Endometrium (tissue), 2 donors: ENCODE data around the gene MS4A4A.

Experiments
- FAIRE-seq: peaks from 2 replicates; lab custom pipeline; 2012; peaks lifted over from hg19 to GRCh38; lab: Jason Lieb, UNC
- donor health status: control.
- donor health status: control.

The MS4A4A gene

DNA sequence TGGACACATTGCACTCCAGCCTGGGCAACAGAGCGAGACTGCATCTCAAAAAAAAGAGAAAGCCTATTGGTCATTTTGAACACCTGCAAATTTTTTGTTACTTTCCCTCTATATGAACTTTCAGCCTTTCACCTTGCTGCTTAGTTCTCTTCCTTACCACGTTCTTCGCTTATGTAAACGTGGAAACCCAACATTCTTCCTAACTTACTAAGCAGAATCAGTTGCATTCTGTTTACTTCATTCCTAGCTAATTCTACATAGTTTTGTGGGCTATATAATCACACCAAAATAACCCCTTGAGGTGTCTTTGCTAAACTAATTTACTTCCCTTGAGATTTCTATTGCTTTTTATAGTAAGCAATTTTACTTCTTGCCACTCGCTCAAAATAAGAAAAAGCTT, 23.2 kb downstream of the MS4A4A start:
- FAIRE-seq, result no peak

DNA sequence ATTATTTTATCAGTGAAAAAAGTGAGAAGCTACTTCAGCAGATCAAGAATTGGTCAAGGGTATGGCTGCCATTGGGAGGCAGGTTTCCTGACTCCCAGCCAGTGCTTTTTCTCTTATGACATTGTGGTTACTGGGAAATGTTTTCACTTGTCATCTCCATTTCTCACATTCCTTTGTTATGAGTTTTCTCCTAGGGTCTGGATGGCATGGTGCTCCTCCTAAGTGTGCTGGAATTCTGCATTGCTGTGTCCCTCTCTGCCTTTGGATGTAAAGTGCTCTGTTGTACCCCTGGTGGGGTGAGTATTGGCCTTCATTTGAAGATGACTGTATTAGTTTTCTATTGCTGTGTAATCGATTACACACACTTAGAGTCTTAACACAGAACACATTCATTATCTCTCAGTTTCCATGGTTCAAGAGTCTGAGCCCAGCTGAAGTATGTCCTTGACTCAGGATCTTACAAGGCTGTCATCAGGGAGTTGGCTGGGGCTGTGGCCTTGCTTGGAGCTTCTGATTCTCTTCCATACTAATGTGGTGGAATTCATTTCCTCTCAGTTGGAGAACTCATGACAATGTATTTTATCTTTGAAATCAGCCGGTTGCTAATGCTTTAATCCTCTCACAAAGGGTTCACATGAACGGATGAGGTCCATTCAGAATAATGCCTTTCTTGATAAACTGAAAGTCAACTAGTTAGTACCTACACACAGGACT, 25.6 kb downstream of the MS4A4A start:
- no peak for FAIRE-seq

DNA sequence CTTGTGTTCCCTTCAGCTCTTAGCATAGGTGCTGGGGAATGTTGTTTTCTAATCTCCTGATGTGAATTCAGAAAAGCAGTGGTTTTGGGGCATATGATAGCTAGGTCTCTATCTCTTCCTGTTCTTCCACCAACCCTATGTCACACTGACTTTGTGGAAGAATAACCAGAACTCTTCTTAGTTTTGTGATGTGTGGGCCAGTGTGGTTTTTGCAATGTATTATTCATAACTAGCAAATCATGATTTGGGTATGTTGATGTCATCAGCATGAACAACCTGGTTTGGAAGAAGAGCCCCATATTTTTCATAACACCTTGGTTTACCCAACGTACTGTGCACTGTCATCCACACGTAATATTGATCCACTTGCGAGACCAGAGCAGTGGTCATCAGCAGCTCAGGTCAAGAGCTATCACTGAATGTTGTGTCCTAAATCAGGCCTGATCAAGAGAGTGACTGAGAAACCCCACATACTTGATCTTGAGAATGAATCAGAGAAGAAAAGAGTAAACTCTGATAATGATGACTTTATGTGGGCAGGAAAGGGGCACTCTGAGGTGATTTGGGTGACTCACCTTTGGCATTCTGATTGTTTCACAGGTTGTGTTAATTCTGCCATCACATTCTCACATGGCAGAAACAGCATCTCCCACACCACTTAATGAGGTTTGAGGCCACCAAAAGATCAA, 27.2 kb downstream of the MS4A4A start:
- FAIRE-seq, result no peak

DNA sequence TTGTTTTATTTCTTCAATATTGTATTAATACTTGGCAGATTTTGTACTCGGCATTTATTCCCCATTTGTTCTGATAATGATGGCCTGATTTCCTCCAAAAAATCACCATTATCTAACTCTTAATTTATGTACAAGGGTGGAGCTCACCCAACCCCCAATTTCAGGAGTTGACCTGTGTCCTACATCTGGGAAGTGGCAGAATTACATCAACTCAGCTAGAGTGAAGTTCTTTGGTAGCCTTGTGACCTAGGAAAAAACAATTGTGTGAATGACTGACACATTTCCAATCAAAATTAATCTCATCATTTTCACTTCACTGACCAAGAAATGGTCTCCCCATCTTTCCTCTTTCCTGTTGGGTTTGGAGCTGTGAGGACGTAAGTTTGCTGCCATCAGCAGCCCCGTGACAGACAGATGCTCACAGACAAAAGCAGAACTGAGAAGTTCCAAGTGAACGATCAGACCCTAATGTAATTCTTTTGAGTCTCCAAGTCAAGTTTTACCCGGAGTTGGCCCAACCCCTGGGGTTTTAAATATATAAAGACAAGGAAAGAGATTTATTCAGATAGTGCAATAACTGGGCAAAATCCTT, 30.0 kb downstream of the MS4A4A start:
- no peak for FAIRE-seq

DNA sequence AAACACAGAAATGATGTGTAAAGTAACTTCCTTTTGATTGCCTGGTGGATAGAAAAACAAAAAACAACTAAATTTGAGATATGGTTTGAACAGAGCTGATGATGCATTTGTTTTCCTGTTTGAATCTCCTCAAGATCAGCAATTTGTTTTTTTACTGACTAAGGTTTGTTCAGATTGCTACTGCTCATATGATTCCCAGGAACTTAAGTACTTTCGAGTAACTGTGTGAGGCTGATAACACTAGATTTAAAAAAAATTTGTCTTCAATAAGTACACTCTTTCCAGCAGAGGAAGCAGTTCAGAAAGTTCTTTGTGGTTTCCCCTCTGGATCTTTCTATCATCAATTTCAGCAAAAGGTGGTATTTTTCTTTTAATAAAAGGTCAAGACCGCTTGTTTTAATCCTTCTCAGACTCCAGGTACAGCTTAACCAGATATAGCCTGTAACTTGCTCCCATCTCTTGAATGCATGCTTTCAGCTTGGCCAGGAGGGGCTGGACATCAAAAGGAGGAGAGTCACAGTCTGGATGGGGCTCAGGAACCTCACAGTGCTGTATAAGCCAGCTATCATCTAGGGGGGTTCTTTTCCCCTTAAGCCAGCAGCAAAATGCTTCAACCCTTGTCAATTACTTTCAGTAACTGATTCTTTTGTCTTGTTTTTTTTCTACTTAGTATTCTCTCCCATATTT, 34.3 kb downstream of the MS4A4A start:
- no peak for FAIRE-seq

DNA sequence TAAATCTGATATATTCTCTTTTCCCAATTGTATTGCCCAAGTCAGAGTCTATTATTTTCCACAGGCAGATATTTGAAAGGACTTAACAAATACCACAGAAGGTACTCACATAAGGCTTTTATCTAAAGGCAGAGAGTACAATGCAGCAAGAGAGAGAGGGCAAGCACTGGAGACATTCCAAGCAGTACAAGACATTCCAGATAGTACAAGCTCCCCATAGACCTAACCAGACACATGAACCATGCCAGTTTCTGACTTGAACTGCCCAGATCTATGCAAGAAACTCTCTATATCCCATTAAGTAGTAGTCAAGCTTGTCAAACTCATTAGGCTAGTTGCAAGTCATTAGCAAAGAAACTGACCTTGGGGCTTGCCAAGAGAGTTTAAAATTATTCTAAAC, 35.4 kb downstream of the MS4A4A start:
- FAIRE-seq, result no peak

DNA sequence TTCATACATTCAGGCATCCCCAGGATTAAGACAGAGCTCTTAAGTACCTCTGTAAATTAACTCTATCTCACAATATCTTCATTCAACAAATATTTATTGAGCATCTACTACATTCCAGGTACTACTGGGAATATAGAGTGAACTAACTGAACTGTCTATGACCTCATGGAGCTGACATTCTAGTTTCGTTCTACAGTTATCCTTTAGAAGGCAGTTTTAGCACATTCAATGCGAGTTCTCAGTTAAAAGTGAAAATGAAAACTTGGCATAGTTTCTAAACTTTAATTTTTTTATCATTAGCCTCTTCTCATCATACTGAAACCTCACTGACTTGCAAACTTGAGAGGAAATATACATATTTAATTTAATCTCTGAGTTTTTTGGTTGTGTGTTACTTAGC, 35.9 kb downstream of the MS4A4A start:
- FAIRE-seq, result no peak

DNA sequence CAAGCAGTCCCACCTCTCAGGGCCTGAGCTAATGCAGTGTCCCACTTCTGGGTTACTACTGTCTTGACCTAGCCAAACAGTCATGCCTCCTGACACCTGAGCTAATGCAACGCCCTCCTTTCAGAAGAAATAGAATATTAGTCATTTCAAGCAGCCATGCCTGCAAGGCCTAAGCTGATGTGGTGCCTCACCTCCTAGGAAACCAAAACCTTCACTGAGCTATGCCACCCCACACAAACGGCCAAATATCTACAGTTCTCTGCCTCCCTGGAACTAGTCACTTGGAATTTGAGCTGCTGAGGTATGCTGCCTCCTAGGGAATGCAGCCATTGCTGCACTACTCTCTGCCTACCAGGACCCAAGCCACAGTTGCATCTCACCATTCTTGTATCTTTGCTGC, 38.3 kb downstream of the MS4A4A start:
- FAIRE-seq, result no peak

DNA sequence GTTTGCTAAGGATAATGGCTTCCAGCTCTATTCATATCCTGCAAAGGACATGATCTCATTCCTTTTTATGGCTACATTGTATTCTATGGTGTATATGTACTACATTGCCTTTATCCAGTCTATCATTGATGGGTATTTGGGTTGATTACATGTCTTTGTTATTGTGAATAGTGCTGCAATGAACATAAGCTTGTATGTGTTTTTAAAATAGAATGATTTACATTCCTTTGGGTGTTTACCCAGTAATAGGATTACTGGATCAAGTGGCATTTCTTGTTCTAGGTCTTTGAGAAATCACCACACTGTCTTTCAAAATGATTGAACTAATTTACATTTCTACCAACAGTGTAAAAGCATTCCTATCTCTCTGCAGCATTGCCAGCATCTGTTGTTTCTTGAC, 40.6 kb downstream of the MS4A4A start:
- no peak for FAIRE-seq

DNA sequence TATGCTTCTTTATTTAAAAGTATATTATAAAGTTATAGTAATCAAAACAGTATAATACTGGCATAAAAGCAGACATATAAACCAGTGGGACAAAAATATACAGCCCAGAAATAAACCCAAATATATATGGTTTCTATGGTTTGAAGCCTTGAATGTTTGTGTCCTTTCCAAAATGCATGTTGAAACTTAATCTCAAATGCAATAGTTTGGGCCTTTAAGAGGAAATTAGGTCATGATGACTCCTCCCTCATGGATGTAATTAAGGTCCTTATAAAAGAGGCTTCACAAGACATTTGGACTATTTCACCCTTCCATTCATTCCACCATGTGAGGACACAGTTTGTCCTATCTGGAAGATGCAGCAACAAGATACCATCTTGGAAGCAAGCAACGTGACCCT, 46.5 kb downstream of the MS4A4A start, which contains the start of gene MS4A6E:
TSS of gene MS4A6E (plus strand) at position 301 of the 400 bp plus-strand sequence. CDS start 7,641 bp downstream, outside the sequence.
- no peak for FAIRE-seq

DNA sequence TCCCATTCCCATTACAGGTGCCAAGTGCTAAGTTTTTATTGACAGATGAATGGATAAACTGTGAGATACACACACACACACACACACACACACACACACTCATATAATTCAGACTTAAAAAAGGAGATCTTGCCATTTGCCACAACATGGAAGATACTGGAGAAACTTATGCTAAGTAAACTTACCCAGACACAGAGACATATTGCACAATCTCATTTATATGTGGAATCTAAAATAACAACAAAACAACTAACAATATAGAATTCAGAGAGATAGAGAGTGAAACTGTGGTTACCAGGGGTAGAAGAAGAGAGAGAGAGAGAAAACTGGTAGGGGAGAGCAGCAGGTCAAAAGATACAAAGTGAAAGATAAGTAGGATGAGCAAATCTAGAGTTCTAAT, 48.0 kb downstream of the MS4A4A start:
- no peak for FAIRE-seq

DNA sequence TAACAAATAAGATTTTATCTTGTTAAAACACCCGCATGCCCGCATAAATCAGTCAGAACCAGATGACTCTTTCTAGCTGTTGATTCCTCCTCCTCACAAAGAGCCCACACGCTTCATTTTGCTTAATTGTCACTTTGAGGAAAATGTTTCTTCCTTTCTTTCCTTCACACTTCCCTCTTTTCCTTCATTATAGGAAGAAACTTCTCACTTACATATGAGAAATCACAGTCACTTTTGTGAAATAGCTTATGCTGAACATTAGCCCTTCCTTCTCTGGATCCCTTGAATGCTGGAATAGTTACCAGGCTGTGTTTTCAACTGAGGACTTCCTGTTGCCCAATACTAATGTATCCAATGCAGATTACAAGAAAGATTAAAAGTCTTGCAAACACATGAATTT, 52.4 kb downstream of the MS4A4A start:
- no peak for FAIRE-seq

DNA sequence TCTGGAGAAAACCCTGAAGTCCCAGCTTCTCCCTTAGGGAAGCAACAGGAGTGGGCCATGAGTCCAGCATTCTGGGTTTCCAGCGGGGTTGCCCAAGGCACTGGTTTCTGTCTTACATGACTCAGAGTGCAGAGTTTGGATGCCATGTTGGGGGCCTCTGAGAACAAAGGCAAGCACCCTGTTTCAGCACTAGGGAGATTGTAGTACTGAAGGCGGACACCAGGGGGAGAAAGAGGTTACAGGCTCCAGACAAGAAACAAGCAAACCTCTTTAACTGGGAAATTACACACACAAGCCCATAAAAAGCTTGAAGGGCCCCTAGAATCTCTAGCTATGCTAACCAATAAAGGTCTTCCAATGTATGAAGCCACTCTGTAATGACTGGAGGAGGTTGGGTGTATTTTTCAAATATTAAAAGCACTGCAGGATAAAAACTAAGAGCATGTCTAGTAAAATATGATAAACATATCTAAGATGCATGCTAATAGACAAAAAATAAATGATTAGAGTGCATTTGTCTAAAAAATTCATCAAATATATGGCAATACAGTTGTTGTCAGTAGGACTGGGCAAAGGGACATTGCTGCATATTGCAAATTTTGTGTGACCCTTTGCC, 53.6 kb downstream of the MS4A4A start:
- FAIRE-seq, result no peak

DNA sequence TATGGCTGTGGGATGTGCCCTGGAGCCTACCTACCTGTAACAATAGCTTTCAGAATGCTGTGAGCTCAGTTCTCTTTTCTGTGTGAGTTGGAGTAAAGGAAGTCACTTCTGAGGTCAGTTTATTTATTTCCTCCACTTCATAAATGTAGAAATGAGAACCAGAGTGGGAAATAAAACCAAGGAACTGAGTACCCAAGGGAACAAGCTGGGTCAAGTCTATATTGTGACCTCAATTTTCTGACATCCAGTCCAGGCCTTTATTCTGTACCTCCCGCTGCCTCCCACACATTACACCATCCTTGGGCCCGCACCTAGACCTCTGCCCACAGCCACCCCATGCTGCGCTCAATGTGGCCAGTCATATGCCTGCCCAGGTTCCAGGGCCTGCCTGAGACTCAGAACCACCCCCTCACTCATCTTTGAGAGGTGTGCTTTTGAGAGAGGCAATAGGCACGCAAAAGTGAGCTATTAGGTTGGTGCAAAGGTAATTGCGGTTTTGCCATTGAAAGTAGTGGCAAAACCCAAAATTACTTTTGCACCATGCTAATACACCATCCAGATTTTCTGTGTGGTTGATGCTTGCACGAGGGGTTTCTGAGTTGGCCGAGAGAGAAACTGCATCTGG, 56.4 kb downstream of the MS4A4A start:
- FAIRE-seq, result no peak

DNA sequence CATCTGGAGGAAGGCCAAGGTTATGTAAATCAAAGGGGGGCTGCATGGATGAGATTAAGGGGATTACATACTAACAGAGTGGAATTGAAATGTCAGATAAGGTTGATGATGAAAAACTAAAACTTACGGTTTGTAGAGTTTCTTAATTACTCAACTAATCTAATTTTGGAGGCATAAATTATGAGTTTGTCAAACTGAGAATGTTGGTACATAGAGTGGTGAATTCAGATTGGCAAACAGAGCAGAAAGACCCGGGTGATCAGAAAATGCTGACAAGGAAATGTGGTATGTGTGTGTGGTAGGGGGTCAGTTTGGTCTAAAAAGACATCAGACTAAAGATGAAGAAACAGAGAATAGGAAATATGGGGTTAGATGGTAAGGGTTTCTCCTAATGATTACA, 57.6 kb downstream of the MS4A4A start:
- FAIRE-seq, result no peak

DNA sequence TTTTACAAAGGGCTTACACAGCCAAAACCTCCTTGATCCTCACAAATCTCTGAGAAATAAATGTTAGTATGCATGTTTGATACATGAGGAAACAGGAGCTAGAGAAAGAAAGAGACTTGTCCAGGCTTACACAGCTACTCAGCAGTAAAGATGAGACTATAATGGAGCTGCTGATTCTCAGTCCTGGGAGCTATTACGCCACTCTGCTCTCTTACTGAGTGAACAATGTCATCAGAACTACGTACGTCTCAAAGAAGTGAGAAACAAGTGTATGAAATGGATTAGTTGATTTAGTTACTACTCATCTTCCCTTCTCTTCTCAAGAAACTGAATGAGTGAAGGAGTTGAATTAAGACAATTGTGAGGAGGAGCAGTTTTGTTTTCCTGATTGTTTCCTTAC, 58.9 kb downstream of the MS4A4A start:
- FAIRE-seq, result no peak

DNA sequence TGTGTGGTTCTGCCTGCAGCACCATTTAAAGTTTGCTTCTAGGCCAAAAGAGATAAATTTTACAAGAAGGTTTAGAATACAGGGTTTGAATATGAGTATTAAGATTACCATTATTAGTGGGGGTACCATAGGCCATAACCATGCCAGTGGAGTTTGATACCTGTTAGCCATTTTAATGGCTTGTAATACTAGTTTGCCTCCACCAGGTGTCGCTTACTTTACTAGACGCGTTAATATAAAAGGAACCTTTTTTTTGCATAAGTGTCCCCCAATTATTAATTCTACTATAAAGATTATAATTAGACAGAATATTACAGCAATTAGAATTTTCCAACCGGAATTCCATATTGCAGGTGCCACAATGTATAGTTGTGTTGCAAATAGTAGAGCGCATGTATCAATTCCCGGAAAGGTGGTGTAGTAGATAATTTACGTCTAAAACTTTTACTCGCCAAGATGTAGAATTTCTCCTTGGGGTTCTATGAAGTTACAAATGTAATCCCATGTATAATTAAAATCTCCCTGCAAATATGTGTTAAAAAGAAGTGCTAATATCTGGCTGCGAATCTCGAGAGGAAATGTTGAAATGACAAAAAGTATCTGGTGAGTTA, 62.7 kb downstream of the MS4A4A start:
- no peak for FAIRE-seq

DNA sequence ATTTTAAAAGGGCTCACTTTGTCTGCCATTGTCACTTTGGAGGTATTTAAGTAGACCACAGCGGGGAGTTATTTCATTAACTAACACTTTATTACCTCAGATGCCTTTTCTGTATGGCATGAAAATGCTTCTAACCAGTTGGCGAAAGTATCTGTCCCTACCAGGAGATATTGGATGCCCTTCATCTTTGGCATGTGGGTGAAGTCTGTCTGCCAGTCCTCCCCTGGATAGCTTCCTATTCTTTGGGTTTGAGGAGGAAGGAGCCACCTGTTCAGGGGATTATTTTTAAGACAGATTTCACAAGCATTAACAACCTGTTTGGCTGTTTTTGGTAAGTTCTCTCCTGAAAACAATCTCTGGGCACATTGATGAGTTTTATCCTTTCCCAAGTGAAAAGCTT, 63.7 kb downstream of the MS4A4A start:
- no peak for FAIRE-seq

DNA sequence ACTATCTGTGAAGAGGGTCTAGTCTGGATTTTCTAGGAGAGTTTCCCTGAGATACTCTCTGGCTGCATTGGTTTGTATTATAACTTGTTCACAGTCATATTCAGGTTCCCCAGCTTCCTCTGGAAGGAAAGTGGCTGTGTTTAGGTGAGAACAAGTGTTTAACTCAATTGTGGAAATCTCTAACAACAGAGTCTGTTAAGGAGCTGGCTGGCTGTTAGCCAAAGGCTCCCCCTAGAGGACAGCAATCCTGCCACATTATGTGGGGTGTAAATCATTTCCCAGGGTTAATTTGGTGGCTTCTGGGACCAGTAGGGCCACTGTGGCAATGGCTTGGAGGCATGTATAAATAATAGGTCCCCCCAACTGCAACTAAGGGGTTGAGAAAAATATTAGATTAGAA, 65.0 kb downstream of the MS4A4A start:
- FAIRE-seq, result no peak

DNA sequence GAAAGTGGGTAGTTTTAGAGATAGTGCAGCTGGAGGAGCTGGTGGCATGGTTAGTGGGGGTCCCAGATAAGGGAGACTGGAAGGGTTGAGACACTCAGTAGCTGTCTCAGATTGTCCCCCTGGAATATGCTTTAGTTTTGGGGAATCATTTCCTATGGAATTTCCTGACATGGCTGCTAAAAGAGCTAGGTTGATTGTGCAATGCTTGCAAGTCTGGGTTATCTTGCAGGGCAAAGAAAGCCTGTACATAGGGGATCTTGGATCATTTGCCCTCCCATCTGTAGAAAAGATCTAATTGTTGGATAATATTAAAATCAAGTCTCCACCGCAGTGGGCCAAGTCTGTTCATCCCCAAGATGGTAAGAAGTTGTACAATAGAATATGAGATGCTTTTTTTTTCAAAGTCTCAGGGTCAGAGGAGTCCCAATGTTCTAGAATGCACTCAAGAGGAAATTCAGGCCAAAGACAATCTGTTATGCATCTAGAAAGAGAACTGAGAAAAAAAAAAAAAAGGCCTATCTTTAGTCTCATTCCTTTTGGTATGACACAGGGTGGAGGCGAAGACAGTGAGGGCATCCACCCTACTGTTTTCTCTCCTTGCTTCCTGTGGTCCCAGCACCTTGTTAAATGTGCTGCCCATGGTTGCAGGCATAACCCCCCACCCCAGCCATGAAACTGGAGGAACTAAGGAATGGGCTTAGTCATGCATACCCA, 66.8 kb downstream of the MS4A4A start:
- no peak for FAIRE-seq

DNA sequence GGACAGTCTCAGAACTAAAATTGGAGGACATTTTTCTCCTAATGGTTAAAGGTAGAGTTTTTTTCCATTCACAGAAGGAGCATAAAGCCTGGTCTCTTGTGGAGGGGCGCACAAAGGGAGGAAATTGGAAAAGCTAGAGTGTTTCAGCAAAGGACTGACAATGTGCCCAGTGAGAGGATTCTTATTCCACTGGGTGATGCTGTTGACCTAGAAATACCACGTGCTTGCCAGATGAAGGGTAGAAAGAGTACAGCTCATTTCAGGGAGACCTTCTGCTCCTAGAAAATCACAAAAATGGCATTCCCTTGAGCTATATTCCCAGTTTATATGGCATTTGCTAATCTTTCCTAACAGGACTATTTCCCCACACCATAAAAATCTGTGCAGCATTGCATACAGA, 67.7 kb downstream of the MS4A4A start:
- FAIRE-seq, result no peak
